Keratinocyte (primary cell): ENCODE measurements around the gene LRRD1. TPM values are rescaled to one million over a fixed set of nuclear protein-coding genes. Genes with fewer than 3 reads are reported as not detected.

Experiments
- DNase-seq: peaks from one replicate; pipeline ENCODE4 v3.0.0-alpha.2; 2011; ENCODE audit warnings: low read depth, missing footprints, low spot score
- FAIRE-seq: peaks from 2 replicates; lab custom pipeline; 2011; peaks lifted over from hg19 to GRCh38; lab: Jason Lieb, UNC
- H2AFZ ChIP-seq: 2 replicates; pipeline ENCODE4 v1.6.0; 2012; ENCODE audit warnings: low read length, control low read depth, inconsistent platforms; ENCODE audit not compliant: control insufficient read depth
- H3K27ac ChIP-seq: 2 replicates; pipeline ENCODE4 v1.5.1; 2011; ENCODE audit warnings: low read length; ENCODE audit not compliant: control insufficient read depth, insufficient read depth
- H3K27me3 ChIP-seq: 3 replicates; pipeline ENCODE4 v1.6.0; 2011; ENCODE audit warnings: low read length; ENCODE audit not compliant: control insufficient read depth, insufficient read depth; ENCODE audit errors: extremely low read depth
- H3K36me3 ChIP-seq, 2 experiments: 2 replicates in 1 of 2; 3 replicates in 1 of 2; pipeline ENCODE4 v1.5.1; 2011; ENCODE audit warnings: low read length in 2 of 2, mild to moderate bottlenecking in 1 of 2; ENCODE audit not compliant: control insufficient read depth in 2 of 2, insufficient read depth in 2 of 2; ENCODE audit errors: extremely low read depth in 1 of 2
- H3K4me1 ChIP-seq: 3 replicates; pipeline ENCODE4 v1.5.1; 2011; ENCODE audit warnings: low read length; ENCODE audit not compliant: control insufficient read depth, insufficient read depth; ENCODE audit errors: extremely low read depth
- H3K4me2 ChIP-seq: 3 replicates; pipeline ENCODE4 v1.6.0; 2011; ENCODE audit warnings: low read depth, low read length; ENCODE audit not compliant: control insufficient read depth, insufficient read depth; ENCODE audit errors: extremely low read depth
- H3K4me3 ChIP-seq, 3 experiments: fragments of 200-600 bp in 1 of 3; sonication (generic) in 1 of 3; 2 replicates in 2 of 3; 3 replicates in 1 of 3; pipeline ENCODE4 v1.5.1; 2011 to 2016; ENCODE audit warnings: low read length in 3 of 3, mild to moderate bottlenecking in 3 of 3, control low read depth in 2 of 3, inconsistent platforms in 1 of 3, low read depth in 1 of 3, mixed read lengths in 1 of 3, mixed run types in 1 of 3, moderate library complexity in 1 of 3; ENCODE audit not compliant: control insufficient read depth in 2 of 3, insufficient read depth in 2 of 3; ENCODE audit errors: extremely low read depth in 1 of 3
- H3K79me2 ChIP-seq: 2 replicates; pipeline ENCODE4 v1.6.0; 2012; ENCODE audit warnings: low read length; ENCODE audit not compliant: control insufficient read depth, insufficient read depth
- H3K9ac ChIP-seq: 3 replicates; pipeline ENCODE4 v1.6.0; 2011; ENCODE audit warnings: low read length; ENCODE audit not compliant: control insufficient read depth, insufficient read depth; ENCODE audit errors: extremely low read depth
- H3K9me1 ChIP-seq: 3 replicates; pipeline ENCODE4 v1.6.0; 2011; ENCODE audit warnings: low read length; ENCODE audit not compliant: control insufficient read depth, insufficient read depth; ENCODE audit errors: extremely low read depth
- H3K9me3 ChIP-seq: 2 replicates; pipeline ENCODE4 v1.5.1; 2012; ENCODE audit warnings: low read depth, low read length; ENCODE audit not compliant: control insufficient read depth
- H4K20me1 ChIP-seq: 3 replicates; pipeline ENCODE4 v1.6.0; 2011; ENCODE audit warnings: low read length; ENCODE audit not compliant: control insufficient read depth, insufficient read depth; ENCODE audit errors: extremely low read depth
- CTCF ChIP-seq, 3 experiments: IDR thresholded peaks in 1 of 3; conservative IDR thresholded peaks in 1 of 3; optimal IDR thresholded peaks in 1 of 3; 2 replicates in 2 of 3; 3 replicates in 1 of 3; pipeline versions ENCODE3 to v1.5.1; 2011; ENCODE audit warnings: low read length in 3 of 3, mild to moderate bottlenecking in 3 of 3, moderate library complexity in 2 of 3, control low read depth in 1 of 3, inconsistent platforms in 1 of 3; ENCODE audit not compliant: insufficient read depth in 2 of 3; ENCODE audit errors: extremely low read depth in 1 of 3
- EZH2 ChIP-seq: IDR thresholded peaks from one replicate; pipeline ENCODE4 v1.6.1; 2012; ENCODE audit warnings: inconsistent platforms, mild to moderate bottlenecking, low read length, moderate library complexity
- dilution Hi-C: fragments of 300-500 bp; cut with MboI; formaldehyde crosslinking; loops from one replicate; pipeline ENCODE4 v1.7.0; 2020; ENCODE audit warnings: low sequenced_read_pairs; ENCODE audit not compliant: extremely low pct_ligation_motif_present
- polyA plus RNA-seq, 5 experiments: library from polyadenylated mRNA; depleted of rRNA in 3 of 5; stranded (reverse) in 3 of 5; stranded (forward) in 1 of 5; unstranded in 1 of 5; fragments of >200 nt; gene quantifications; 1 replicate in 1 of 5; 2 replicates in 3 of 5; 3 replicates in 1 of 5; pipeline versions ENCODE4 v1.2.1 to v1.2.3, GENCODE V29; 2011 to 2012; ENCODE audit warnings: missing spikeins in 2 of 5, low read depth in 1 of 5, low replicate concordance in 1 of 5

Gene LRRD1
- polyA plus RNA-seq, 1 donor (not counting 4 experiments of a cell fraction or from before 2014, with no cell fraction given) = 0.04 TPM

- Histone ChIP-seq H4K20me1 (no peaks in the 10 kb centered on the region), H3K9ac (no peak overlapping the region), H3K9me3 (no peaks in the 10 kb centered on the region), H3K79me2 (no peaks in the 10 kb centered on the region), H3K4me1 (no peaks in the 10 kb centered on the region), H3K9me1 (no peaks in the 10 kb centered on the region), H3K27ac (no peak overlapping the region), H2AFZ (no peak overlapping the region), H3K4me2 (no peak overlapping the region), H3K36me3 (peaks cover 5 to 7% of the 10 kb centered on the region in 2 experiments), H3K4me3 (no peak overlapping the region), H3K27me3 (no peaks in the 10 kb centered on the region)
- FAIRE-seq = no peak
- dilution Hi-C loops = no loop called here
- DNase-seq = no peak
- TF ChIP-seq CTCF (optimal IDR thresholded peaks at IDR 0.05 in 1 of 3, IDR thresholded peaks at IDR 0.05 in 1 of 3, conservative IDR thresholded peaks at IDR 0.05 in 1 of 3; ENCODE audit: extremely low read depth in 1 of 3, insufficient read depth in 2 of 3, low read length in 3 of 3) (no peak), EZH2 (no peak)
Observed at GRCh38 chr7:92221766-92222165, 42.8 kb upstream of the LRRD1 start.

DNA sequence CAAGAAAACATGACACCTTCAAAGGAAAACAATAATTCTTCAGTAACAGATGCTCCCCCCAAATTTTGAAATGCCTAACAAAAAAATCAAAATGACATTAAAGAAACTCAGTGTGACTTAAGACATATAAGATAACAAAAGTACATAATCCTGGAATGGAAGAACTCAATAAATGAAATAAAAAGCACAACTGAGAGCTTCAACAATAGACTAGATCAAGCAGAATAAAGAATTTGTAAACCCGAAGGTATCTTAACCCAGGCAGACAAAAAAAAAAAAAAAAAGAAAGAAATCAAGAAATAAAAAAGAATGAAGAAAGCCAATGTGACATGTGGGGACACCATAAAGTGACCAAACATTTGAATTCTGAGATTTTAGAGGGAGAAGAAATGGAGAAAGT lies 27.7 kb upstream of the LRRD1 start:
- Histone ChIP-seq H3K79me2 (no peaks in the 10 kb centered on the region), H4K20me1 (no peaks in the 10 kb centered on the region), H3K9ac (no peak overlapping the region), H3K27me3 (no peaks in the 10 kb centered on the region), H3K9me1 (peaks cover 2% of the 10 kb centered on the region), H3K4me1 (no peaks in the 10 kb centered on the region), H3K27ac (no peak overlapping the region), H3K4me3 (no peak overlapping the region), H2AFZ (no peak overlapping the region), H3K36me3 (peaks cover 5 to 13% of the 10 kb centered on the region in 2 experiments), H3K9me3 (no peaks in the 10 kb centered on the region), H3K4me2 (no peak overlapping the region)
- FAIRE-seq (no peak), DNase-seq (no peak)
- dilution Hi-C loops = no loop called here
- TF ChIP-seq CTCF (optimal IDR thresholded peaks at IDR 0.05 in 1 of 3, IDR thresholded peaks at IDR 0.05 in 1 of 3, conservative IDR thresholded peaks at IDR 0.05 in 1 of 3; ENCODE audit: extremely low read depth in 1 of 3, insufficient read depth in 2 of 3, low read length in 3 of 3) = no peak
- TF ChIP-seq EZH2 = no peak
